HepG2 (cell line): ENCODE data around the gene SNAP23. TPM values are rescaled to one million over a fixed set of nuclear protein-coding genes. Genes with fewer than 3 reads are reported as not detected.

ENCODE experiments used
- ARID2 ChIP-seq: sonication (generic); formaldehyde crosslinking; IDR thresholded peaks from 2 replicates; pipeline ENCODE4 v1.8.1; 2022; ENCODE audit warnings: mild to moderate bottlenecking, missing genetic modification reagents, borderline replicate concordance
- ATF1 ChIP-seq: IDR thresholded peaks from 2 replicates; pipeline ENCODE4 v1.6.1; 2016; ENCODE audit warnings: mild to moderate bottlenecking, control low read depth
- CEBPB ChIP-seq: IDR thresholded peaks from 2 replicates; pipeline ENCODE4 v1.6.1; 2011; ENCODE audit warnings: low read depth, low read length, improper control_type of control experiment, borderline replicate concordance
- HMG20B ChIP-seq: conservative IDR thresholded peaks from 2 replicates; pipeline ENCODE4 v1.6.1; 2016; ENCODE audit warnings: missing genetic modification reagents, missing compliant biosample characterization
- NFYC ChIP-seq: IDR thresholded peaks from 2 replicates; pipeline ENCODE4 v1.6.1; 2016; ENCODE audit warnings: missing genetic modification reagents, missing compliant biosample characterization
- PHF21A ChIP-seq: sonication (generic); formaldehyde crosslinking; IDR thresholded peaks from 2 replicates; pipeline ENCODE4 v1.5.0; 2020; ENCODE audit warnings: mild to moderate bottlenecking, missing genetic modification reagents
- PHF5A ChIP-seq: IDR thresholded peaks from one replicate; pipeline ENCODE4 v1.6.1; 2018; ENCODE audit warnings: low read depth, missing genetic modification reagents; ENCODE audit not compliant: unreplicated experiment
- RBM22 ChIP-seq: fragments of 200-400 bp; formaldehyde crosslinking; optimal IDR thresholded peaks from 2 replicates; pipeline ENCODE3; 2017; ENCODE audit warnings: mild to moderate bottlenecking, low read length, moderate library complexity
- SP4 ChIP-seq: sonication (generic); formaldehyde crosslinking; IDR thresholded peaks from 2 replicates; pipeline ENCODE4 v1.8.1; 2023; ENCODE audit warnings: mild to moderate bottlenecking, missing genetic modification reagents
- SRSF4 ChIP-seq: fragments of 200-400 bp; formaldehyde crosslinking; IDR thresholded peaks from one replicate; pipeline ENCODE4 v1.6.1; 2018; ENCODE audit warnings: mild to moderate bottlenecking, low read depth, low read length, moderate library complexity; ENCODE audit not compliant: poor library complexity, severe bottlenecking
- THAP11 ChIP-seq: IDR thresholded peaks from 2 replicates; pipeline ENCODE4 v1.6.1; 2016; ENCODE audit warnings: missing biosample characterization, missing genetic modification reagents
- ZNF180 ChIP-seq: sonication (generic); formaldehyde crosslinking; IDR thresholded peaks from 2 replicates; pipeline ENCODE4 v1.4.0; 2020; ENCODE audit warnings: low read depth, missing genetic modification reagents, borderline replicate concordance
- ZNF296 ChIP-seq: sonication (generic); formaldehyde crosslinking; conservative IDR thresholded peaks from 2 replicates; pipeline ENCODE4 v1.5.0; 2020; ENCODE audit warnings: mild to moderate bottlenecking, missing genetic modification reagents
- ZNF337 ChIP-seq: sonication (generic); formaldehyde crosslinking; IDR thresholded peaks from 2 replicates; pipeline ENCODE4 v1.5.1; 2020; ENCODE audit warnings: missing genetic modification reagents, low read depth, mild to moderate bottlenecking, borderline replicate concordance
- ZNF761 ChIP-seq: sonication (generic); formaldehyde crosslinking; conservative IDR thresholded peaks from 2 replicates; pipeline ENCODE4 v1.4.0; 2020; ENCODE audit warnings: mild to moderate bottlenecking, missing genetic modification reagents
- ZSCAN20 ChIP-seq: sonication (generic); formaldehyde crosslinking; IDR thresholded peaks from 2 replicates; pipeline ENCODE4 v1.4.0; 2020; ENCODE audit warnings: missing genetic modification reagents, mild to moderate bottlenecking, borderline replicate concordance
- polyA plus RNA-seq, 8 experiments: library from polyadenylated mRNA; depleted of rRNA in 3 of 8; stranded (reverse) in 7 of 8; unstranded in 1 of 8; fragments of >200 nt; fragmentation: Illumina TruSeq in 4 of 8; extraction: Trizol in 4 of 8; gene quantifications; 2 replicates each; pipeline versions ENCODE4 v1.2.1 to v1.2.3, GENCODE V29; 2011 to 2016; ENCODE audit warnings: low read depth in 4 of 8, missing spikeins in 1 of 8, mixed read lengths in 1 of 8; ENCODE audit not compliant: insufficient read depth in 1 of 8
- total RNA-seq, 5 experiments: library from RNA; depleted of rRNA; stranded (reverse); fragments of >200 nt; fragmentation: Illumina TruSeq; extraction: Trizol; gene quantifications; 2 replicates each; pipeline ENCODE4 v1.2.3, GENCODE V29; 2016; ENCODE audit warnings: low read depth in 1 of 5
- TF ChIP-seq, protein P1 (sequence below): sonication (generic); formaldehyde crosslinking; IDR thresholded peaks from 2 replicates; pipeline ENCODE4 v1.9.0; 2021; ENCODE audit warnings: mild to moderate bottlenecking, missing genetic modification reagents
- TF ChIP-seq, protein P2 (sequence below): fragments of 450-650 bp; IDR thresholded peaks from 2 replicates; pipeline ENCODE4 v1.6.1; 2017

The SNAP23 gene
- total and polyA plus RNA-seq, 2 of the 13 experiments (the other 11 are each of a cell fraction or from before 2014, with no cell fraction given): 37.0 to 101 TPM

DNA sequence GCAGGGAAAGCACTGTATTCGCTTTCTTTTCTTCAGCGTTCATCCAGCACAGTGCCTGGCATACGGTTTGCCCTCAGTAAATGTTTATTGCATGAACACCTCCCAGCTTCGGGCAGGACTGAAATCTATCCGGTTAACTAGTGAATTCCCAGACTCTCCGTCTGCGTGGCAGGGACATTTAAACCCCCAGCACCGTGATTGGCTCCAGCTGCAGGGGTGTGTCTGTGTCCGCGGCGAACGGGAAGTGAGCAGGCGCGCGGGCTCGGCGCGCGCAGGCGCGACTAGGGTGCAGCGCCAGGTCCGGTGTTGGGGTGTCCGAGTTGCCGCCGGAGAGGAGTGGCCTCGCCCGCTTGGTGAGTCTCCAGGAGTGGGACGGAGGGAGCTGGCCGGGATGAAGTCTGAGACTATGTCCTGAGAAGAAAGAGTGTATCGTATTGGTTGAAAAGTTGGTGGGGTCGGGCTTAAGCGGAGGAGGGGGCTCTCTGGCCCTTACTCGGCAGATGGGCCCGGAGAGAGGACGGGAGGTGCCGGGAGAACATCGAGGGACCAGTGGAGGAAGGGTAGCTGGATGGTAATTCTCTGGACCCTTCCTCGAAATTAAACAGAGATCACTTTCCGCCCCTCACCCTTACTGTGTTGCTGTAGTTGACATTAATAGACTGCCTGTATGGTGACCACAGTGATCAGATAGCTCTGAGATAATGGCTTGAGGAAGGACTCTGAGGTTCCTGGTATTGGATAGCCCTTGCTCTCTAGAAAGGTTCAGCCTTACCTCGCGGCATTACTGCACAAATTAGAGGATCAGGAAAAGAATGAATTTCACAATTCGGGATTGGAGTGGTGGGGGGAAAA lies at the start of gene SNAP23 (continued):
- peak; percentile 40; the same call in 1 of the 2 replicates for TF ChIP-seq THAP11 (CRISPR knock-in tag)
- no peak for TF ChIP-seq ZNF761 (CRISPR knock-in tag)
- TF ChIP-seq, protein P1, sequence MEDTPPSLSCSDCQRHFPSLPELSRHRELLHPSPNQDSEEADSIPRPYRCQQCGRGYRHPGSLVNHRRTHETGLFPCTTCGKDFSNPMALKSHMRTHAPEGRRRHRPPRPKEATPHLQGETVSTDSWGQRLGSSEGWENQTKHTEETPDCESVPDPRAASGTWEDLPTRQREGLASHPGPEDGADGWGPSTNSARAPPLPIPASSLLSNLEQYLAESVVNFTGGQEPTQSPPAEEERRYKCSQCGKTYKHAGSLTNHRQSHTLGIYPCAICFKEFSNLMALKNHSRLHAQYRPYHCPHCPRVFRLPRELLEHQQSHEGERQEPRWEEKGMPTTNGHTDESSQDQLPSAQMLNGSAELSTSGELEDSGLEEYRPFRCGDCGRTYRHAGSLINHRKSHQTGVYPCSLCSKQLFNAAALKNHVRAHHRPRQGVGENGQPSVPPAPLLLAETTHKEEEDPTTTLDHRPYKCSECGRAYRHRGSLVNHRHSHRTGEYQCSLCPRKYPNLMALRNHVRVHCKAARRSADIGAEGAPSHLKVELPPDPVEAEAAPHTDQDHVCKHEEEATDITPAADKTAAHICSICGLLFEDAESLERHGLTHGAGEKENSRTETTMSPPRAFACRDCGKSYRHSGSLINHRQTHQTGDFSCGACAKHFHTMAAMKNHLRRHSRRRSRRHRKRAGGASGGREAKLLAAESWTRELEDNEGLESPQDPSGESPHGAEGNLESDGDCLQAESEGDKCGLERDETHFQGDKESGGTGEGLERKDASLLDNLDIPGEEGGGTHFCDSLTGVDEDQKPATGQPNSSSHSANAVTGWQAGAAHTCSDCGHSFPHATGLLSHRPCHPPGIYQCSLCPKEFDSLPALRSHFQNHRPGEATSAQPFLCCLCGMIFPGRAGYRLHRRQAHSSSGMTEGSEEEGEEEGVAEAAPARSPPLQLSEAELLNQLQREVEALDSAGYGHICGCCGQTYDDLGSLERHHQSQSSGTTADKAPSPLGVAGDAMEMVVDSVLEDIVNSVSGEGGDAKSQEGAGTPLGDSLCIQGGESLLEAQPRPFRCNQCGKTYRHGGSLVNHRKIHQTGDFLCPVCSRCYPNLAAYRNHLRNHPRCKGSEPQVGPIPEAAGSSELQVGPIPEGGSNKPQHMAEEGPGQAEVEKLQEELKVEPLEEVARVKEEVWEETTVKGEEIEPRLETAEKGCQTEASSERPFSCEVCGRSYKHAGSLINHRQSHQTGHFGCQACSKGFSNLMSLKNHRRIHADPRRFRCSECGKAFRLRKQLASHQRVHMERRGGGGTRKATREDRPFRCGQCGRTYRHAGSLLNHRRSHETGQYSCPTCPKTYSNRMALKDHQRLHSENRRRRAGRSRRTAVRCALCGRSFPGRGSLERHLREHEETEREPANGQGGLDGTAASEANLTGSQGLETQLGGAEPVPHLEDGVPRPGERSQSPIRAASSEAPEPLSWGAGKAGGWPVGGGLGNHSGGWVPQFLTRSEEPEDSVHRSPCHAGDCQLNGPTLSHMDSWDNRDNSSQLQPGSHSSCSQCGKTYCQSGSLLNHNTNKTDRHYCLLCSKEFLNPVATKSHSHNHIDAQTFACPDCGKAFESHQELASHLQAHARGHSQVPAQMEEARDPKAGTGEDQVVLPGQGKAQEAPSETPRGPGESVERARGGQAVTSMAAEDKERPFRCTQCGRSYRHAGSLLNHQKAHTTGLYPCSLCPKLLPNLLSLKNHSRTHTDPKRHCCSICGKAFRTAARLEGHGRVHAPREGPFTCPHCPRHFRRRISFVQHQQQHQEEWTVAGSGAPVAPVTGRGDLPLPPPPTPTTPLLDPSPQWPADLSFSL (CRISPR knock-in tag): no peak
- TF ChIP-seq PHF5A (CRISPR knock-in tag): peak; percentile 59
- TF ChIP-seq ARID2 (CRISPR knock-in tag): no peak
- TF ChIP-seq PHF21A: no peak
- peak; percentile 34; the same call in 1 of the 2 replicates for TF ChIP-seq ATF1 (CRISPR knock-in tag)
- TF ChIP-seq SP4 (CRISPR knock-in tag): peak; percentile 73
- TF ChIP-seq RBM22: no peak
- no peak for TF ChIP-seq ZNF180 (CRISPR knock-in tag)
- no peak for TF ChIP-seq SRSF4
- no peak for TF ChIP-seq ZSCAN20
- TF ChIP-seq NFYC (CRISPR knock-in tag): peak; percentile 89
- TF ChIP-seq HMG20B (CRISPR knock-in tag): no peak
- no peak for TF ChIP-seq CEBPB
- TF ChIP-seq, protein P2, sequence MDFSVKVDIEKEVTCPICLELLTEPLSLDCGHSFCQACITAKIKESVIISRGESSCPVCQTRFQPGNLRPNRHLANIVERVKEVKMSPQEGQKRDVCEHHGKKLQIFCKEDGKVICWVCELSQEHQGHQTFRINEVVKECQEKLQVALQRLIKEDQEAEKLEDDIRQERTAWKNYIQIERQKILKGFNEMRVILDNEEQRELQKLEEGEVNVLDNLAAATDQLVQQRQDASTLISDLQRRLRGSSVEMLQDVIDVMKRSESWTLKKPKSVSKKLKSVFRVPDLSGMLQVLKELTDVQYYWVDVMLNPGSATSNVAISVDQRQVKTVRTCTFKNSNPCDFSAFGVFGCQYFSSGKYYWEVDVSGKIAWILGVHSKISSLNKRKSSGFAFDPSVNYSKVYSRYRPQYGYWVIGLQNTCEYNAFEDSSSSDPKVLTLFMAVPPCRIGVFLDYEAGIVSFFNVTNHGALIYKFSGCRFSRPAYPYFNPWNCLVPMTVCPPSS: no peak
- TF ChIP-seq ZNF296: no peak
- no peak for TF ChIP-seq ZNF337 (CRISPR knock-in tag)
